GM12878 (cell line): Measurements from ENCODE around the gene XYLB. TPM values are rescaled to one million over a fixed set of nuclear protein-coding genes. Genes with fewer than 3 reads are reported as not detected.
"Not testable (repeated sequence)": the region's sequence is repeated elsewhere in the genome, so short reads cannot be mapped to it uniquely, and the experiment has no call there.

Experiments used
- ATAC-seq: fragments of 200-7000 bp; cut with Tn5 transposase; 3 replicates; pipeline ENCODE4 v1.9.1; 2020; ENCODE audit warnings: mild to moderate bottlenecking, moderate library complexity
- BruUV-seq: library from RNA; stranded (reverse); fragments of 400-500 nt; replicated peaks from 2 replicates; lab custom pipeline; 2021; lab: Mats Ljungman, UMichigan
- CTCF ChIA-PET: fragments of 300-600 bp; sonication (Branson Sonifier 250); formaldehyde crosslinking; extraction: SDS; loops from one replicate; lab custom pipeline; 2021; ENCODE audit warnings: inconsistent platforms; lab: Yijun Ruan, JAX
- POLR2A ChIA-PET: fragments of 350-600 bp; formaldehyde crosslinking; extraction: SDS; loops from one replicate; lab custom pipeline; 2021; ENCODE audit warnings: inconsistent platforms; lab: Charles Lee
- RAD21 ChIA-PET: fragments of 300-600 bp; sonication (Branson Sonifier 250); formaldehyde crosslinking; loops from one replicate; lab custom pipeline; 2023; ENCODE audit warnings: antibody characterized with exemption; ENCODE audit not compliant: unreplicated experiment; lab: Charles Lee
- SMC1A ChIA-PET: fragments of 300-600 bp; sonication (Branson Sonifier 250); formaldehyde crosslinking; loops from one replicate; lab custom pipeline; 2023; ENCODE audit not compliant: unreplicated experiment, uncharacterized antibody; lab: Charles Lee
- DNase-seq: peaks from one replicate; pipeline ENCODE4 v3.0.0-alpha.2; 2011; ENCODE audit warnings: low read depth, low spot score
- FAIRE-seq: peaks from 3 replicates; lab custom pipeline; 2011; peaks lifted over from hg19 to GRCh38; lab: Jason Lieb, UNC
- H2AFZ ChIP-seq: 2 replicates; pipeline ENCODE4 v1.6.0; 2011; ENCODE audit warnings: low read depth, low read length, control low read depth; ENCODE audit not compliant: control insufficient read depth
- H3K27ac ChIP-seq: 2 replicates; pipeline ENCODE4 v1.5.1; 2011; ENCODE audit warnings: control low read depth; ENCODE audit not compliant: control insufficient read depth, insufficient read depth
- H3K27me3 ChIP-seq, 2 experiments: replicated peaks in 1 of 2; 2 replicates each; pipeline versions ENCODE4 v1.6.0 to v1.6.1; 2011; ENCODE audit warnings: low read length in 1 of 2; ENCODE audit not compliant: control insufficient read depth in 2 of 2, insufficient read depth in 2 of 2
- H3K36me3 ChIP-seq, 2 experiments: 2 replicates each; pipeline ENCODE4 v1.5.1; 2011; ENCODE audit warnings: low read length in 1 of 2; ENCODE audit not compliant: control insufficient read depth in 2 of 2, insufficient read depth in 2 of 2
- H3K4me1 ChIP-seq: 2 replicates; pipeline ENCODE4 v1.6.1; 2011; ENCODE audit warnings: mild to moderate bottlenecking, low read length, moderate library complexity, mixed read lengths; ENCODE audit not compliant: control insufficient read depth, insufficient read depth
- H3K4me2 ChIP-seq: 2 replicates; pipeline ENCODE4 v1.6.0; 2011; ENCODE audit warnings: control low read depth; ENCODE audit not compliant: control insufficient read depth, insufficient read depth
- H3K4me3 ChIP-seq: fragments of 200-600 bp; sonication (generic); 2 replicates; pipeline ENCODE4 v1.5.1; 2016
- H3K79me2 ChIP-seq: 2 replicates; pipeline ENCODE4 v1.6.0; 2011; ENCODE audit warnings: low read length; ENCODE audit not compliant: control insufficient read depth, insufficient read depth
- H3K9ac ChIP-seq: 2 replicates; pipeline ENCODE4 v1.8.0; 2011; ENCODE audit warnings: low read length, control low read depth, mixed read lengths; ENCODE audit not compliant: control insufficient read depth, insufficient read depth
- H3K9me3 ChIP-seq: replicated peaks from 3 replicates; pipeline ENCODE4 v1.5.1; 2011; ENCODE audit warnings: mild to moderate bottlenecking, low read length; ENCODE audit not compliant: control insufficient read depth, insufficient read depth
- H4K20me1 ChIP-seq: 2 replicates; pipeline ENCODE4 v1.6.0; 2011; ENCODE audit not compliant: control insufficient read depth, insufficient read depth
- NFYB ChIP-seq: IDR thresholded peaks from 2 replicates; pipeline ENCODE4 v1.6.1; 2011; ENCODE audit warnings: low read depth, mild to moderate bottlenecking, low read length, improper control_type of control experiment, moderate library complexity; ENCODE audit not compliant: insufficient read depth
- WGBS: methylation state at CpG from one replicate; pipeline ENCODE4 v1.1.6; 2016; ENCODE audit warnings: low lambda C conversion rate; ENCODE audit not compliant: insufficient replicate concordance, insufficient coverage; ENCODE audit errors: missing lambda C conversion rate; 5-methylcytosine and 5-hydroxymethylcytosine counted together
- in situ Hi-C: fragments of 300-500 bp; cut with MboI; formaldehyde crosslinking; loops from 9 replicates; pipeline ENCODE4 v1.14.3; 2018; ENCODE audit warnings: mixed read lengths
- intact Hi-C: fragments of 100-400 bp; cut with micrococcal nuclease; formaldehyde crosslinking; loops from one replicate; pipeline ENCODE4 v1.14.2; 2022; ENCODE audit not compliant: unreplicated experiment
- polyA plus RNA-seq, 11 experiments: library from polyadenylated mRNA; depleted of rRNA in 4 of 11; unstranded in 6 of 11; stranded (reverse) in 5 of 11; fragments of >200 nt; fragmentation: Nextera tagmentation in 4 of 11; fragmentation: Illumina TruSeq in 1 of 11; extraction: Ambion mirVana in 4 of 11; extraction: Trizol in 1 of 11; gene quantifications; 1 replicate in 1 of 11; 2 replicates in 10 of 11; pipeline versions ENCODE4 v1.2.1 to v1.2.3, GENCODE V29; 2011 to 2016; ENCODE audit warnings: inconsistent platforms in 2 of 11, missing spikeins in 2 of 11, low read depth in 1 of 11
- total RNA-seq, 4 experiments: library from RNA; depleted of rRNA in 3 of 4; stranded (reverse); fragments of >200 nt in 3 of 4; fragmentation: Illumina TruSeq in 1 of 4; extraction: Trizol in 1 of 4; gene quantifications; 2 replicates each; pipeline versions ENCODE4 v1.2.1 to v1.2.3, GENCODE V29; 2013 to 2021

The XYLB gene
- total and polyA plus RNA-seq, 10 of the 15 experiments (the other 5 are each of a cell fraction or from before 2014, with no cell fraction given) = 0.60 to 6.1 (median 3.5) TPM

DNA sequence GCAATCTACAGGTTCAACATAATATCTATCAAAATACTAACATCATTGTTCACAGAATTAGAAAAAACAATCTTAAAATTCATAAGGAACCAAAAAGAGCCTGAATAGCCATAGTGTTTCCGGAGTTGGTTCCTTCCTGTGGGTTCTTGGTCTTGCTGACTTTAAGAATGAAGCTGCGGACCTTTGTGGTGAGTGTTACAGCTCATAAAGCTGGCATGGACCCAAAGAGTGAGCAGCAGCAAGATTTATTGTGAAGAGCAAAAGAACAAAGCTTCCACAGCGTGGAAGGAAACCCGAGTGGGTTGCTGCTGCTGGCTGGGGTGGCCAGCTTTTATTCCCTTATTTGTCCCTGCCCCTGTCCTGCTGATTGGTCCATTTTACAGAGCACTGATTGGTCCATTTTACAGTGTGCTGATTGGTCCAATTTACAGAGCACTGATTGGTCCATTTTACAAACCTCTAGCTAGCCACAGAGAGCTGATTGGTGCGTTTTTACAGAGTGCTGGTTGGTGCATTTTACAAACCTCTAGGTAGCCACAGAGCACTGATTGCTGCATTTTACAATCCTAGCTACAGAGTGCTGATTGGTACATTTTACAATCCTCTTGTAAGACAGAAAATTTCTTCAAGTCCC, 92.0 kb downstream of the XYLB start:
- H3K79me2 ChIP-seq, H3K9ac ChIP-seq, BruUV-seq, DNase-seq, H3K9me3 ChIP-seq, SMC1A ChIA-PET, RAD21 ChIA-PET, H3K4me1 ChIP-seq, H3K36me3 ChIP-seq, H3K27me3 ChIP-seq, in situ Hi-C loops, FAIRE-seq, H3K4me2 ChIP-seq, H4K20me1 ChIP-seq, H3K4me3 ChIP-seq, H3K27ac ChIP-seq, H2AFZ ChIP-seq, POLR2A ChIA-PET: not testable (repeated sequence)
- 22% methylated on average over 5 of the region's 5 CpGs for WGBS
- CTCF ChIA-PET = interaction anchor here (0.9 kb wide), 1 partner anchor 11 kb away, joined by 4 read pairs; no protein-coding TSS in a partner anchor
- TF ChIP-seq NFYB = peak; percentile 57; the same call in 1 of the 2 replicates
- TF ChIP-seq, all 136 proteins: peak for 1; not testable (repeated sequence) for 135
- ATAC-seq, intact Hi-C loops: not testable (repeated sequence)

DNA sequence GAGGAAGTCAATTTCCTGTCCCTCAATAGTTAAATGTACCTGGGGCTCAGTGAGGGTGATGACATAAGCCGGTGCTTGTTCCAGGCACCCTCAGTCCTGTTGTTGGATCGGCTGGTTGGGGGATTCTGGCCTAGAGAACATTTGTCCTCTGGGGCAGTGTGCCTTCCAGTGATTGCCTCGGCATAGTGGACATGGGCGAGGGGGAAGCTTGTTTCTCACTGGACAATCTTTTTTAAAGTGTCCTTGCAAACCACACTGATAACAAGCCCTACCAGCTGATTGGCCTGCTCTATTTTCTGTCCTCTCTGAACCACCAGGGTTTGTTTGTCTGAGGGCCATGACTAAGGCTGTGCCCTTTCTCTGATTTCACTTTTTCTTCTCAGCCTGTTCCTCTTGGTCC, 96.6 kb downstream of the XYLB start:
- H2AFZ ChIP-seq, FAIRE-seq, H3K4me2 ChIP-seq, BruUV-seq, H3K79me2 ChIP-seq, POLR2A ChIA-PET, SMC1A ChIA-PET, intact Hi-C loops, CTCF ChIA-PET, ATAC-seq, H3K9ac ChIP-seq, DNase-seq, H3K4me3 ChIP-seq, H3K27ac ChIP-seq, H4K20me1 ChIP-seq, in situ Hi-C loops, H3K36me3 ChIP-seq, H3K9me3 ChIP-seq, H3K27me3 ChIP-seq, H3K4me1 ChIP-seq: not testable (repeated sequence)
- WGBS = 52% methylated on average over 4 of the region's 4 CpGs
- RAD21 ChIA-PET = interaction anchor here (0.5 kb wide), 1 partner anchor 59 kb away, joined by 3 read pairs; no protein-coding TSS in a partner anchor
